ENCODE results near the gene ADAMTS14.
"Not testable (repeated sequence)": the region's sequence is repeated elsewhere in the genome, so short reads cannot be mapped to it uniquely, and the experiment has no call there.

The ADAMTS14 gene, protein sequence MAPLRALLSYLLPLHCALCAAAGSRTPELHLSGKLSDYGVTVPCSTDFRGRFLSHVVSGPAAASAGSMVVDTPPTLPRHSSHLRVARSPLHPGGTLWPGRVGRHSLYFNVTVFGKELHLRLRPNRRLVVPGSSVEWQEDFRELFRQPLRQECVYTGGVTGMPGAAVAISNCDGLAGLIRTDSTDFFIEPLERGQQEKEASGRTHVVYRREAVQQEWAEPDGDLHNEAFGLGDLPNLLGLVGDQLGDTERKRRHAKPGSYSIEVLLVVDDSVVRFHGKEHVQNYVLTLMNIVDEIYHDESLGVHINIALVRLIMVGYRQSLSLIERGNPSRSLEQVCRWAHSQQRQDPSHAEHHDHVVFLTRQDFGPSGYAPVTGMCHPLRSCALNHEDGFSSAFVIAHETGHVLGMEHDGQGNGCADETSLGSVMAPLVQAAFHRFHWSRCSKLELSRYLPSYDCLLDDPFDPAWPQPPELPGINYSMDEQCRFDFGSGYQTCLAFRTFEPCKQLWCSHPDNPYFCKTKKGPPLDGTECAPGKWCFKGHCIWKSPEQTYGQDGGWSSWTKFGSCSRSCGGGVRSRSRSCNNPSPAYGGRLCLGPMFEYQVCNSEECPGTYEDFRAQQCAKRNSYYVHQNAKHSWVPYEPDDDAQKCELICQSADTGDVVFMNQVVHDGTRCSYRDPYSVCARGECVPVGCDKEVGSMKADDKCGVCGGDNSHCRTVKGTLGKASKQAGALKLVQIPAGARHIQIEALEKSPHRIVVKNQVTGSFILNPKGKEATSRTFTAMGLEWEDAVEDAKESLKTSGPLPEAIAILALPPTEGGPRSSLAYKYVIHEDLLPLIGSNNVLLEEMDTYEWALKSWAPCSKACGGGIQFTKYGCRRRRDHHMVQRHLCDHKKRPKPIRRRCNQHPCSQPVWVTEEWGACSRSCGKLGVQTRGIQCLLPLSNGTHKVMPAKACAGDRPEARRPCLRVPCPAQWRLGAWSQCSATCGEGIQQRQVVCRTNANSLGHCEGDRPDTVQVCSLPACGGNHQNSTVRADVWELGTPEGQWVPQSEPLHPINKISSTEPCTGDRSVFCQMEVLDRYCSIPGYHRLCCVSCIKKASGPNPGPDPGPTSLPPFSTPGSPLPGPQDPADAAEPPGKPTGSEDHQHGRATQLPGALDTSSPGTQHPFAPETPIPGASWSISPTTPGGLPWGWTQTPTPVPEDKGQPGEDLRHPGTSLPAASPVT

DNA sequence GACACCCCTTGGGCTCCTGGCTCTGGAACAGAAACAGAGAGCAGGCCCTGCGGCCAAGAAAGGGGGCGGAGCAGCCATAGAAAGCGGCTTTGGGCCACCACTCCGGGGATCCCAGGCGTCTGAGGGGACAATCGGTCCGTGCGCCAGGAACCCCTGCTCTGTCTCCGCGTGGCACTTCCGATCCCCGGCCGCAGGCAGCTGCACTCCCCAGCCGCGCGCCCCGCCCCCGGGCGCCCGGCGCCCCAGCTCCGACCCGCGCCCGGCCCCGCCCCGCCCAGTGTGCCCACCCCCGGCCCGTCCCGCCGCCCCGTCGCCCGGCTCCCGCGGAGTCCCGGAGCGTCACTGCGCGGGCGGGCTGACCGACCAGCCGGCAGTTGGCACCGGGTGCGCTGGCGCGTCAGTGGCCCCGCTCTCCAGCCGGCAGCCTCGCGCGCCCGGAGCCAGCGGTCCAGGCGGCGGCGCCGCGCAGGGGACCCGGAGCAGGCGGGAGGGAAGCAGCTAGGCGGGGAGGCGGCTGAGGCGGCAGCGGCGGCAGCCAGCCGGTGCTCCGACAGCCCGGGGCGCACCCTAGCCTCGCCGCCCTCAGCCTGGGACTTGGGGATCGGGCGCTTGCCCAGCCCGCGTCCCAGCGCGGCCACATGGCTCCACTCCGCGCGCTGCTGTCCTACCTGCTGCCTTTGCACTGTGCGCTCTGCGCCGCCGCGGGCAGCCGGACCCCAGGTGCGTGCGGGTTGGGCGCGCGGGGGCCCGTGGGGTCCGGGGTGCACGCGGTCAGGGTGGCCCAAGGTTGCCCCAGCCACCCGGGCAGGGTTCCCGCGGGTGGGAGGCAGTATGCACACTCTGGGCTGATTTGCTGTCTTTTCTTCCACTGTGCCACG, at the start of gene ADAMTS14:
ADAMTS14 (plus strand) TSS at position 342 of the 878 bp plus-strand sequence; CDS start at position 639, 297 bp downstream.
- no peak for DNase-seq (ENCODE audit: low read depth)

DNA sequence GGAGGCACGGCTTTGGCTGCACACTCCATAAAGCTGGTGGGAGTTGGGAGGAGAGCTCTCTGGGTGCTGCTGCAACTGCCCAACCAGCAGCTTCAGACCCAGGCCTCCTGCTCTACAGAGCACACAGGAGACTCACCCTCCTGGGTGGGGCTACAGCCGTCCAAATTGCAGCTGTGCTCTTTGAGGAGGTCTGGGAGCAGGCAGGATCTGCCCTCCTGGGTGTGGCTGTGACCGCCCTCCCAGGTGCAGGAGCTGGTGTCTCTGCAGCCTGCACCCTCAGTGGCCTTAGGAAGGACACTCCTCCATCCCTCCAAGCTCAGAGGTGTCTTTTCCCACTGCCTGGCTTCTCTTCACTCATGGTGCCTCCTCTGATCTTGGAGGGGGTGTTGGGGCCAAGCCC, 49.8 kb upstream of the ADAMTS14 start:
- no peak for DNase-seq (ENCODE audit: low read depth)

DNA sequence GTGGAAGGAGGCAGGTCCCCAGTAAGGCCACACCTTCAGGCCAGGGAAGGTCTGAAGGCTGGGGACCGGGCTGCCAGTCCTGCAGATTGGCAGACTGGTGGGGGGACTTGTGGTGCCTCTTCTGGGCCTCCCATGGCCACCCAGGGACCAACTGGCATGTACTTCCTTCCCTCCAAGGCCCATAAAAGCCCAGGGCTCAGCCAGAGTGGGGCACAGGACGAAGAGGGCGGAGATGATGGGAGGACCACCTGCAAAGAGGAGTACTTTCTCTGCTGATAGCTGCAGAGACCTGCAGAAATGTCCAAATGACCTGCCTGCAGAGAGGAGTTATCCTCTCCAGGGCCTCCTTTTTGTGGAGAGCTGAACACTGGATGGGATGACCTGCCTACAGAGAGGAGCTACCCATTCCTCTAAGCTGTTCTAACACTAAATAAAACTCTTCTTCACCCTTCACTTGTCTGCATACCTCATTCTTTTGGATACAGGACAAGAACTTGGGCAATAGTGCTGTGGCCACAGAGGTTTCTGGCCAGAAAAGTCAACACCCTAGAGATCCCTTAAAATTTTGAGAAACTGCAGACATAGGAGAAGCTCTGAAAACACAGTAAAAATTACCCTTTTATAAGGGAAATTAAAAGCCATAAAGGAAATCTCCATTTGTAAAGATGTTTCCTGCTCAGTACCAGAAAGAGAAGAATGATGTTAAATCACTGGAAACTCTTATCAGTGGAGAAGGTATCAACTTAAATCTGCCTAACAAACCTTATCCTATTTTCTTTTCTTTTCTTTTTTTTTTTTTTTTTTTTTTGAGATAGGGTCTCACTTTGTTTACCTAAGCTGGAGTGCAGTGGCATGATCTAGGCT, 49.1 kb upstream of the ADAMTS14 start:
- DNase-seq (ENCODE audit: low read depth), result no peak

DNA sequence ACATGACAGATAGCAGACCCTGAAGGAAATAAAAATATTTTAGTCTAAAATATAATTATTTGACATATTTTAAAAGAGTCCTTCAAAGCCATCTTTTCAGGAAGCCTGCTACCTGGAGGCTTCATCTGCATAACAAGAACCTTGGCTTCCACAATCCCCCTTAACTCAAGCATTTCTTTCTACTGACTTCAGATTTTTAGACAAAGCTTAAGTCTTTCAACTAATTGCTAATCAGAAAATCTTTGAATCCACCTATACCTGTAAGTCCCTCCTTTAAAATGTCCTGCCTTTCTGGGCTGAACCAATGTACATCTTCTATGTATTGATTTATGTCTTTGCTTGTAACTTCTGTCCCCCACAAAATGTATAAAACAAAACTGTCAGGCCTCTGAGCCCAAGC, 46.2 kb upstream of the ADAMTS14 start:
- no peak for DNase-seq (ENCODE audit: low read depth)

DNA sequence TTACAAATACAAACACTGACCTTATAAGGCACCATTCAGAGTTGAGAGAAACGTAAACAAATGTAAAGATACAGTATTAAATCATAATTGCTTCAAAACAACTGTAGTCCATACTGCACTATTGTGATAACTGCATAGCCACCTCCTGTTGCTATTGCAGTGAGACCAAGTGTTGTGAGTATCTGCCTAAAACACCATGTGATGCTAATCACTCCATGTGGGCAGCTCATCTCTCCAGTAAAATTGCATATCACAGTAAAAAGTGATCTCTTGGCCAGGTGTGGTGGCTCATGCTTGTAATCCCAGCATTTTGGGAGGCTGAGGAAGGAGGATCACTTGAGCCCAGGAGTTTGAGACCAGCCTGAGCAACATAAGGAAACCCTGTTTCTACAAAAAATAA, 43.0 kb upstream of the ADAMTS14 start:
- no peak for DNase-seq (ENCODE audit: low read depth)

DNA sequence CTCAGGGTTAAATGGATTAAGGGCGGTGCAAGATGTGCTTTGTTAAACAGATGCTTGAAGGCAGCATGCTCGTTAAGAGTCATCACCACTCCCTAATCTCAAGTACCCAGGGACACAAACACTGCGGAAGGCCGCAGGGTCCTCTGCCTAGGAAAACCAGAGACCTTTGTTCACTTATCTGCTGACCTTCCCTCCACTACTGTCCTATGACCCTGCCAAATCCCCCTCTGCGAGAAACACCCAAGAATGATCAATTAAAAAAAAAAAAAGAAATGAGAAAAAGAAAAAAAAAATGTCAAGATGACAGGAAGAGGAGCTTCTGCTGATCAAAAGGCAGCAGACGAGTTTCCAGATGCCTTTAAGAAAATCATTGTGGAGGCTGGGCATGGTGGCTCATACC, 40.6 kb upstream of the ADAMTS14 start:
- not testable (repeated sequence) for DNase-seq (ENCODE audit: low read depth)

DNA sequence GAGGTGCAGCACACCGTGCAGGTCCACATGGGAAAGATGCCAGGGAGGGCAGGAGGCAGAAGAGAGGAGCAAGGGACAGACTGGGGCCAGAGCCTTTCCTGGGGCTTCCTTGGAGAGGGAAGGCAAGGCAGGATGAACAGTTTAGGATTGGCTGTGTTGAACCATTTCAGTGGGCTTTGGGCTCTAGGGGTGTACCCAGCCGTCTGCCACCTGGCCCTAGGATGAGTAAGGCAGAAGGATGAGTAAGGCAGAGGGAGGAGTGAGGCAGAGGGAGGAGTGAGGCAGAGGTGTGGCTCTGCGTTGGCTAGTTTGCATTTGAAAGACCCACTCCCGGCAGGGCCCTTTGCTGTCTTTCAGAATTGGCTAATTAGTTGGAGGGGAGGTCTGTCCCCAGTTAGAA, 38.3 kb upstream of the ADAMTS14 start:
- DNase-seq (ENCODE audit: low read depth), result no peak

DNA sequence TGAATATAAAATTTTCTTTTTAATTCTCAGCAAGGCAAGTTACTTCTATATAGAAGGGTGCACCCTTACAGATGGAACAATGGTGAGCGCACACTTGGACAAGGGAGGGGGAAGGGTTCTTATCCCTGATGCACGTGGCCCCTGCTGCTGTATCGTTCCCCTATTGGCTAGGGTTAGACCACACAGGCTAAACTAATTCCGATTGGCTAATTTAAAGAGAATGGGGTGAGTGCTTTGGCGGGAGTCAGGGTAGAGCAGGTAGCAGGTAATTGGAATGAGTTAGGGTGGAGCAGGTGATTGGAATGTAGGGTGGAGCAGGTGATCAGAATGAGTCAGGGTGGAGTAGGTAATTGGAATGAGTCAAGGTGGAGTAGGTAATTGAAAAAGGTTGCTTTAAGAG, 37.8 kb upstream of the ADAMTS14 start:
- DNase-seq (ENCODE audit: low read depth), result not testable (repeated sequence)

DNA sequence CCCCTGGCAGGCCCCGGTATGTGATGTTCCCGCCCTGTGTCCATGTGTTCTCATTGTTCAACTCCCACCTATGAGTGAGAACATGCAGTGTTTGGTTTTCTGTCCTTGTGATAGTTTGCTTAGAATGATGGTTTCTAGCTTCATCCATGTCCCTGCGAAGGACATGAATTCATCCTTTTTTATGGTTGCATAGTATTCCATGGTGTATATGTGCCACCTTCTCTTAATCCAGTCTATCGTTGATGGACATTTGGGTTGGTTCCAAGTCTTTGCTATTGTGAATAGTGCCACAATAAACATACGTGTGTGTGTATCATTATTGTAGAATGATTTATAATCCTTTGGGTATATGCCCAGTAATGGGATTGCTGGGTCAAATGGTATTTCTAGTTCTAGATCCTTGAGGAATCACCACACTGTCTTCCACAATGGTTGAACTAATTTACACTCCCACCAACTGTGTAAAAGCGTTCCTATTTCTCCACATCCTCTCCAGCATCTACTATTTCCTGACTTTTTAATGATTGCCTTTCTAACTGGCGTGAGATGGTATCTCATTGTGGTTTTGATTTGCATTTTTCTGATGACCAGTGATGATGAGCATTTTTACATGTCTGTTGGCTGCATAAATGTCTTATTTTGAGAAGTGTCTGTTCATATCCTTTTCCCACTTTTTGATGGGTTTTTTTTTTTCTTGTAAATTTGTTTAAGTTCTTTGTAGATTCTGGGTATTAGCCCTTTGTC, 32.5 kb upstream of the ADAMTS14 start:
- DNase-seq (ENCODE audit: low read depth), result not testable (repeated sequence)

DNA sequence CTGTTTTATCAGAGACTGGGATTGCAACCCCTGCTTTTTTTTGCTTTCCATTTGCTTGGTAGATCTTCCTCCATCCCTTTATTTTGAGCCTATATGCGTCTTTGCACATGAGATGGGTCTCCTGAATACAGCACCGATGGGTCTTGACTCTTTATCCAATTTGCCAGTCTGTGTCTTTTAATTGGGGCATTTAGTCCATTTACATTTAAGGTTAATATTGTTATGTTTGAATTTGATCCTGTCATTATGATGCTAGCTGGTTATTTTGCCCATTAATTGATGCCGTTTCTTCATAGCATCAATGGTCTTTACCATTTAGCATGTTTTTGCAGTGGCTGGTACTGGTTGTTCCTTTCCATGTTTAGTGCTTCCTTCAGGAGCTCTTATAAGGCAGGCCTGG, 29.0 kb upstream of the ADAMTS14 start:
- DNase-seq (ENCODE audit: low read depth), result not testable (repeated sequence)

DNA sequence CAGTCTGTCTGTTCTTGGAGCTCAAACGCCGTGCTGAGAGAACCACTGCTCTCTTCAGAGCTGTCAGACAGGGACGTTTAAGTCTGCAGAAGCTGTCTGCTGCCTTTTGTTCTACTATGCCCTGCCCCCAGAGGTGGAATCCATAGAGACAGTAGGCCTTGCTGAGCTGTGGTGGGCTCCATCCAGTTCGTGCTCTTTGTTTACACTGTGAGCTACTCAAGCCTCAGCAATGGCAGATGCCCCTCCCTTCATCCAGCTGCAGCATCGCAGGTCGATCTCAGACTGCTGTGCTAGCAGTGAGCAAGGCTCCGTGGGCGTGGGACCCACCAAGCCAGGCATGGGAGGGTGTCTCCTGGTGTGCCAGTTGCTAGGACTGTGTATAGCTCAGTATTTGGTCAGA, 27.3 kb upstream of the ADAMTS14 start:
- not testable (repeated sequence) for DNase-seq (ENCODE audit: low read depth)

DNA sequence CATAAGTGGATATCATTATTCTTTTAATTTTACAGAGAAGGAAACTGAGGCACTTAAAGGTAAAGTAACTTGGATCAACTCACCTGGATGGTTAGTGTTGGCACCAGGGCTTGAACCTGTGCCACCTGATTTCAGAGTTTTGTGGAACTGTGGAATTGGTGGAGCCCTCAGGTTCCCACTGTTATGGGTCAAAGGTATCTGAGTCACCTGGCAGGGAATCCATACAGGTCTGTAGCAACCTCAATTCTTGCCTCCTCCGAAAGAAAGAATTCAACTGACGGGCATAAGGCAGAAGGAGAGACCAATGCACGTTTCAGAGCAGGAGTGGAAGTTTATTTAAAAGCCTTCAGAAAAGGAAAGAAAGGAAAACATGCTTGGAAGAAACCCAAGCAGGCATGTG, 25.2 kb upstream of the ADAMTS14 start:
- no peak for DNase-seq (ENCODE audit: low read depth)

DNA sequence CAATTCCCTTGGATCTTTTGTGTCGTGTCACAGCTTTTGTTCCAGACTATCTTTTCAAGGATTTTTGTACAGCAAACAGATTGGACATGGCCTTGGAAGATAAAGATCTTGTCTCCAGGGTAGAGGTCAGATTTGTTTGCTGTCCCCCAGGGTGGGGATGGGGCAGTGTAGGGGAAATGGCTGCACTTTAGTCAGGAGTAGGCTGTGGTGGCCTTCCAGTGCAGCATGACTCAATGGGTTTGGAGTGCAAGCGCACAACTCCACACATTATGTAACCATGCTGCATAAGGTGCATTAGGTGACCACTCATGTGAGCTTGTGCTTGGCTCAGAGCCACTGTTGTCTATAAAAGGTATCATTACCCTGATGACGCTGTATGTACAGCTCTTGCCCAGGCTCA, 23.9 kb upstream of the ADAMTS14 start:
- no peak for DNase-seq (ENCODE audit: low read depth)

DNA sequence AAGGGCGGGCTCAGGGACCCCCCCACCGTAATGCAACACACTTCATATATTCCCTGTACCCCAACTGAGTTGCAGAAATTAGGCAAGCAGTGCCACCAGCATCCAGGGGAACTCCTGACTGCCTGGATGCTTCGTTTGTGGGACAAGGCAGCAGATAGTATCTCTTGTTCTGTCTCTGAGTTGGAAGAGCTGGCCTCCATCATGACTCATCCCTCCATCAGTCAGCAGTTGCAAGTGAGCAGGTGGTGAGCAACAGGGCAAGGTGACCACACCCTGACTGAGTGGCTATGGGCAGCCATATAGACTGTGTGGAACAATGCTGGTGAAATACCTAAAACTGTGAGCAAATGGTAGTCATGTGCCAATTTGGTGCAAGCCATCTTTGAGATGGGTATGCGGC, 22.8 kb upstream of the ADAMTS14 start:
- DNase-seq (ENCODE audit: low read depth), result no peak

DNA sequence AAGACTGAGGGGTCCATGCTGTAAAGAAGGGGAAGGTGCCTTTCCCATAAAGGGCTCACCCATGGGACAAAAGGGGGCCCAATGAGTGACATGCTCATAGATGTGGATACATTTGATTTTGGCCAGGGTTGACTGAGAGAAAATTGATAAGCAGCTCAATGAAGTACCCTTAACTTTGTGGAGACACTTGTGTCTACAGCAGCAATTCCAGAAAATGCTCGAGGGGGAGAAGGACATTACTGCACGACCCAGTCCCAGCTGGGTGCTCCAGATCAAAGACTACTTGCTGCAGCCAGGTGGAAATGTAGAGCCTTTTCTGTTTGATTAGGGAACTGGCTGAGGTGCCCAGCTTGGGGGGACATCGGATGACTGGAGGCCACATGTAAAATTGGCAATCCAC, 22.2 kb upstream of the ADAMTS14 start:
- DNase-seq (ENCODE audit: low read depth), result no peak

DNA sequence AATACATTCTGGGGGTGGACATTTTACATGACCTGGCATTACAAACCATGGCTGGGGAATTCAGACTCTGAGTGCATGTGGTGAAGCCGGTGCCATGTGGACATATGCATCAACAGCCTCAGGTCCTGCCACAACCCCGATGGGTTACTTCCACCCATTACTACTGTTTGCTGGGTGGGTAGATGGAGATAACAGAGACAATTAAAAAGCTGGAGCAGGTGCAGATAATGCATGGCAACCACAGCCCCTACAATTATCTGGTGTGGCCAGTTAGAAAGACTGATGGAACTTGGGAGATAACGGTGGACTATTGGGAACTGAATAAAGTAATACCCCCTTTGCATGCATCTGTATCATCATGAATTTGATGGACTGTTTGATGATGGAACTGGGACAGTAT, 21.6 kb upstream of the ADAMTS14 start:
- DNase-seq (ENCODE audit: low read depth), result no peak

DNA sequence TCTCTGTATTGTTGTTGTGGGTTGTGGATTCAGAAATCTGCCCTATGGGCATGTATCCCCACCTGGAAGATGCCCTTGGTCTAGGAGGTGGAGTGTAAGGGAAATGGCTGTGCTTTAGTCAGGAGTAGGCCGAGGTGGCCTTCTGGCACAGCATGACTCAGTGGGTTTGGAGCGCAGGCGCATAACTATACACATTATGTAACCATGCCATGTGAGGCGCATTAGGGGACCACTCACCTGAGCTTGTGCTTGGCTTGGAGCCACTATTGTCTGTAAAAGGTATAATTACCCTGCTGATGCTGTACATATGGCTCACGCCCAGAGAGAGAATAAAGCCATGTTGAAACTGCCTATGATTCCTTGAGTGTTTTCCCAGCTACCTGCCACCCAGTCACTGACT, 20.6 kb upstream of the ADAMTS14 start:
- no peak for DNase-seq (ENCODE audit: low read depth)

DNA sequence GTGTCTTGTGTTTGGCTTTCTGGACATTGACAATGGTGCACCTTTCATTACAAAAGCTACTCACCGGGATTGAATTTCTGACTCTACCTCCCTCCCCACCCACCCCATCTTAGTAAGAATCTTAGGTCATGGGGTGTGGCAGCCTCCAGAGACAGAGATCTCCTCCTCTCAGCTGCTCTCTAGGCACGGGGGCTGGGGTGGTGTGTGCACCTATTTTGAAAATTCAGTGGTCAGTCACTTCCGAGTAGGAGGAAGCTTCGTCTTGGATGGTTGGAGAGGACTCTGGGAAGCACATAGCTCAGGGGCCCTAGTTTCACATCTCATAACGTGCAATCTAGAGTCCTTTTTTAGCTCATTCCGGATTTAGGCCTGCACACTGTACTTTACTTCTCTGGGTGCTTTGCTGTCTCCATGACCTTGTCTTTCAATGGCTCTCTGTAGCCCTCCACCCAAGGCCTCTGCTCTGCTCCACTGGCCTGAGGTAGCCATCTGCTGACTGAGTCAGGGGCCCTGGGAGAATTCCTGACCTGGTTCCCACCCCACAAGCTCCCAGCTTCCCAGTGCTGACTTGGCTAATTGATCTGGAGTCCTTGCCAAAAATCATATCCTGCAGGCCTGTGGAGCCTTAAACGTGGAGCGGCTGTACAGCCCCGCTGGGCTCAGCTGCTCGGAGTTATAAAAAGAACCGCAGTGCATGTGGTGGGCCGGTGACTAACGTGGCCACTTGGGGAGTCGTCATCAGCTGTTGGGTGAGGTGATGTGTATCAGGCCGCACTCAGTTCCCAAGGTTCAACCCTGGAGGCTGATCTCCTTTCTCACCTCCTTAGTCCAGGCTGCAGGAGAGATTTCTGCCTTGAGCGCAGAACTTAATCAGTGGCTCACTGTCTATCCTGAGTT, 19.3 kb upstream of the ADAMTS14 start:
- no peak for DNase-seq (ENCODE audit: low read depth)

DNA sequence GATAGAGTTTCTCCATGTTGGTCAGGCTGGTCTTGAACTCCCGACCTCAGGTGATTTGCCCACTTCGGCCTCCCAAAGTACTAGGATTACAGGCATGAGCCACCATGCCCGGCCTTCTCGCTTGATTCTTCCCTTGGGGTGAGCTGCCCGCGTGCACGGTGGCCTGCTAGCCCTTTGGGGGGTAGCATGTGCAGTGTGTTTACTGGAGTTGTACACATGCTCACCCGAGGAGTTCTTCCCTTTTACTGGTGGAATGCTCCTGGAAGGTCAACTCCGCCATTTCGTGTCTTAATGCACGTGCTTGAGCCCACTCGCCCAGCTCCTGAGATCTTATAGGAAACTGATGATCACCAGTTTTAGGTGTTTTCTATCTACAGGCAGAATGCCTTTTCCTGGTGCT, 17.0 kb upstream of the ADAMTS14 start:
- DNase-seq (ENCODE audit: low read depth), result no peak
